GM19035 (cell line): ENCODE data around the gene FAM3A.

Experiments used
- ATAC-seq: cut with Tn5 transposase; IDR thresholded peaks from one replicate; pipeline ENCODE4 v1.9.1; 2021; ENCODE audit not compliant: unreplicated experiment

FAM3A gene

GRCh38 chrX:154462396-154462795 lies 53.6 kb downstream of the FAM3A start:
- ATAC-seq, result no peak

GRCh38 chrX:154460326-154460725 lies 55.7 kb downstream of the FAM3A start:
- ATAC-seq, result no peak

GRCh38 chrX:154459832-154460231 lies 56.2 kb downstream of the FAM3A start:
- ATAC-seq, result no peak

GRCh38 chrX:154458954-154459778 lies 56.9 kb downstream of the FAM3A start:
- ATAC-seq, result no peak

GRCh38 chrX:154458116-154458953 lies 57.7 kb downstream of the FAM3A start, which contains the start of gene PLXNA3:
Gene PLXNA3, plus strand, starts transcription at chrX:154458281. Its CDS starts 1,903 bp downstream, at chrX:154460184.
- ATAC-seq, result peak; percentile 60

GRCh38 chrX:154457491-154458115 lies 58.4 kb downstream of the FAM3A start:
- ATAC-seq, result peak; percentile 57
